ENCODE results near the gene SYNCRIP.
A peak's percentile ranks its signal among the peaks of the same experiment; 100 is the strongest.
"Not testable (repeated sequence)": the region's sequence is repeated elsewhere in the genome, so short reads cannot be mapped to it uniquely, and the experiment has no call there.

The SYNCRIP gene

DNA sequence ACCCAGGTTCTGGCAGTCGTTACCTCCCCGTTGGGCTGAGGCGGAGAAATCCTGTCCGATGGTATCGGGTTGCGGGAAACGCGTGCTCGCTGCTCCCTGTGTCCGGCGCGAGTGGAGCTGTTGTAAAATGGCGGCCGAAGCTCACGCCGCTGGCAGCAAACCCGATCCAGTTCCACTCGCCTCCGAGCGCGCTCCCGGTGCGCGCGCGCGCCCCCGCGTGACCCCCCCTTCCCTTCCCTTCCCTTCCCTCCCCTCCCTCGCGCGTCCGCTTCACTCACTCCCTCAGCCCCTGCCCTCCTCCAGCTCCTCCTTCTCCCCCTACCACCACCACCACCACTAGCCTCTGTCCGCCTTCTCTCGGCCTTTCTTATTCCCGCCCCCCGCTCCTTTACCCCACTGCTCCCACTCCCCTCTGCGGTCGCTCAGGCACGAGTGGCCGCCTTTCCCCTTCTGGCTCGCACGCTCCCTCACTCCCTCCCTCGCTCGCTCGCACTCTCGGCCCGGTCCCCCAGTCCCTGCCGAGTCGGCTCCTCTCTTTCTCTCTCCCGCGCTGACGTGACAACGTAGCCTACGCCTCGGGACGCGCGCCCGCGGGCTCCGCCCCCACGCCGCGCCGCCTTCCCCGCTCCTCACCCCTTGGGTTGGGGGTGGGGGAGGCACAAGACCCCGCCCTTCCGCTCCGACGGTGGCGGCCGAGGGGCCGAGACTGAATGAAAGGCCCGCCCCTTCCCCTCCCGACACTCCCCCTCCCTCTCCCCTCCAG is at the start of gene SYNCRIP:
SYNCRIP (minus strand) TSS at position 113 of the 763 bp plus-strand sequence. CDS start 1,447 bp downstream, outside the sequence.
- peak; percentile 97 for DNase-seq (ENCODE audit: low read depth)

- no peak for DNase-seq (ENCODE audit: low read depth)
These were observed 48.8 kb upstream of the SYNCRIP start for GRCh38 chr6:85691478-85691877.

DNA sequence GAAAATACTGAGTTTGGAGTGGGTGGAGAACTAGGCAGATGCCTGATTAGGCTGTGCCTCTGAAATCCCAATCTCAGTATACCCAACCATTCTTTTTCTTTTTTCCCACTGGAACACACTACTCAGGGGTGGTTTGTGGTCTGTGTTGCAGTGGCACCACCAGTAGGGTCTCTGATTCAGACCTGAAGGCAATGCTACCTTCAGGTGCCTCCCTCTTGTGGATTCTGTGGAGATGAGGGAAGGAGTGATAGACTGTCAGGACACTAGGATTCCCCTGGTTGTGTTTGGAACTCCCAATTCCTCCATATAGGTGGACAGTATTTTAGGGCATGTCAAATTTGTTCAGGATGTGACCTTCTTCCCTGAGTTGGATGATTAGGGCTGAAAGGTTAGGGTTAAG is 47.4 kb upstream of the SYNCRIP start:
- no peak for DNase-seq (ENCODE audit: low read depth)

- DNase-seq (ENCODE audit: low read depth) = no peak
These were observed 43.0 kb upstream of the SYNCRIP start for GRCh38 chr6:85685713-85686112.

DNA sequence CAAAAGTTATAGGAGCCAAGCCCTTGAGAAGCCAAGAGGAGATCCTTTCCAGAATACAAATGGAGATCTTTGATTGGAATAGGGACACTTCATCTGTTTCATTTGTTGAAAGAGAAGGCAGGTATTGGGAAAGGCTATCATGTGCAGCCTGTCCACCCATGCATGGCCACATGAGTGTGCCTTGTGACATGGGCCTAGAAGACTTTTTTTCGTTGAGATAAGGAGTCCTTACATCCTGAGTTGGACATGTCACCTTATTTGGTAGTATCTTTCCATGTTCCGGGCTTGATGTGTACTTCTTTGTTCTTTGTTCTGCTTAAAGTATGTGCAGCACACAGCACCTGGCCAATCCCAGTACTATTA is 42.1 kb upstream of the SYNCRIP start:
- DNase-seq (ENCODE audit: low read depth) = no peak

- no peak for DNase-seq (ENCODE audit: low read depth)
These were observed 41.6 kb upstream of the SYNCRIP start for GRCh38 chr6:85684133-85684808.

- not testable (repeated sequence) for DNase-seq (ENCODE audit: low read depth)
These were observed 39.2 kb upstream of the SYNCRIP start for GRCh38 chr6:85681899-85682298.

- no peak for DNase-seq (ENCODE audit: low read depth)
These were observed 37.7 kb upstream of the SYNCRIP start for GRCh38 chr6:85680388-85680787.

GRCh38 chr6:85679445-85680123 is 36.9 kb upstream of the SYNCRIP start:
- no peak for DNase-seq (ENCODE audit: low read depth)

- peak; percentile 93 for DNase-seq (ENCODE audit: low read depth)
These were observed 36.1 kb upstream of the SYNCRIP start for GRCh38 chr6:85678602-85679444.

DNA sequence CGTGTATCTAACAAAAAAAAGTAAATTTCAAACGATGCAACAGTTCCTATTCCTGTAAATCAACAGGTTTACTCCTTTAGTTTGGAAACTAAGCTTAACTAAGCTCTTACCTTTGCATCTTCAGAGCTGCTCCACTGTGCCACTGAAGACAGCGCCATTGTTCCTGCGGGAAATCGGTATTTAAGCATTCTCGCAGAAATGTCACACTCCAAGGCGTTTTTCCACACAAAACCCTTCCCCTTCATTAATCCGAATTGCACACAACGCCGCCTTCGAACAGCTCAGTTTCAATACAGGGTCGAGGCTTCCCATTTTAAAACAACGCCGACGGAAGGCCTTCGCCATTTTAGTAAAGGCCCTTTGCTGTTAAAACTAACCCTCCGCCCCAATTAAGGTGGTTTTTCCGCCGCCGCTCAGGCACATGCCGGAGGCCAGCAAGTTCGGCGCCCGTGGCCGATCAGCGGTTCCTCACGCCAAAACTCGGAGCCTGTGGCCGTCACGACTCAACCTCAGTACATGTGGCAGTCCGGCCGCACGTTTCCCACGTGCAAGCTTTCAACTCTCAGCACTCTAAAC is 35.4 kb upstream of the SYNCRIP start:
- no peak for DNase-seq (ENCODE audit: low read depth)

DNA sequence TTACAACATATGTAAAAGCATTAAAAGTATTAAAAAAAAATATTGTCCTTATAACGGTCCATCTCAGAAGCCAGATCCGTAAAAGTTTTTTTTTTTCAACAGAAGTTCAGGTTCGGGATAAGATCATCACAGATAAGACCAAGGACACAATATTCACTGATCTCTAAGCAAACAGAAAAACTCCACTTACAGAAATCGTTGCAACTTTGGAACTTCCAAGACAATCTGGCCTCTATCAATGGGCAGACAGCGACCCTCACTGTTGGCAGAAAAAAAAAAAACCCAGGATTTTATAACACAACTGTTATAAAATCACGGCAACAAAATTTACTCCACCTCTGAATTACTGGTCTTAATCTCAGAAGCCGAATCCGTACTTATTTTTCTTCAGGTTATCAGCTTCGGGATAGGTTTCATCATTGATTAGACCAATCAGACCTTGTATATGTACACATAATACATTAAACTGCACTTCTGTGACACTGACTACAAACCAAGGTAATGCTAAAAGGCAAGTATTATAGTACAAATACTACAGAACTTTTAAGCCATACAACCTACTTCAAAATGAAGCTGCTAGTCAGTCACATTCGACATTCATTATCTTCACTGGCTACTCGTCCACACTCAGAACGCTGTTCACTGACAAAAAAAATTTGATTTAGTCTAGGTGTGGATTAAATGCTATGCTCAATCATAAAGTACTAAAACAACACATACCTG is 34.7 kb upstream of the SYNCRIP start:
- DNase-seq (ENCODE audit: low read depth) = no peak

DNA sequence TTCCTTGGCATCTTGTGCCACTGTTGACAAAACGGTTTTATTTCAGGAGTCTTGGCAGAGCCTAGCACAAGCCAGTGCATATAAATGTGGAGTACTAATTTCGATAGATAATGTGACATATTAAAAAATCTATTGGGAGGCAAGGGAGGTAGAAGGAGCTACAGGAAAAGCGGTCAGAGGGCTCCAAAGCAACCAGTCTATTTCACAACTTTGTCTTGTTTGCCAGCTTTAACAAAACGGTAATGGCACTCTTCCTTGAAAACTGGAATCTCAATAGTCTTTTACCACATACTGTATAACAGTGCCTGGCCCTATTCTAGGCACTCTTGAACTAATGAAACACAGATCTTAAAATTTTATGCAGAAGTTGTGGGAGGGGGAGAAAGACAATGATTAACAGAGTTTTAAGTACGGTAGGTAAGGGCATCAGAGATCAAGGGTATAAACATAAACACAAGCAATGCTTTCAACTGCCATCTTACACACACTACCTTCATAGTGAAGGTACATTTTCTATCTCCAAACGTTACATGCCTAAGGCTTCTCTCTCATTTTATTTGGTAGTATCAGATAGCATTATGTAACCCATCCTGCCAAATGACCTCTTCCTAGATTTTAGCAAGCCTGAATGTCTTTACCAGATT is 33.5 kb upstream of the SYNCRIP start:
- no peak for DNase-seq (ENCODE audit: low read depth)

GRCh38 chr6:85675030-85675819 is 32.5 kb upstream of the SYNCRIP start:
- no peak for DNase-seq (ENCODE audit: low read depth)

DNA sequence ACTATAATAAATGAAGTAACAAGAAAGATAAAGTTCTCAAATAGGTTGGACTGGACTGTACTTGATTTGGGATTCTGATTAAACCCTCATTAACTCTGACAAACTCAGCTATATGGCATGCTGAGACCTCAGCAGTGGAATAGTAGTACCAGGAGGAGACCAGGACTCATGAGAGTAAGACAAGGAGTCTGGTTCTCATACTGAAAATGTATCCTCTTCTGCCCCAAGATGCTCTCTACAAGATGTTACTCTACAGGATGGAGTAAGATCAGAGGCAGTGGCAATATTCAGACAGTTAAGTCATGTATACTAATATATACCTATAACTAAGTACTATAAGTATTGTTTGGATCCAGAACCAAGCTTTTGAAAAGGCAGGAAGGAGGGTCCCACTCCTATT is 31.9 kb upstream of the SYNCRIP start:
- DNase-seq (ENCODE audit: low read depth) = no peak

DNA sequence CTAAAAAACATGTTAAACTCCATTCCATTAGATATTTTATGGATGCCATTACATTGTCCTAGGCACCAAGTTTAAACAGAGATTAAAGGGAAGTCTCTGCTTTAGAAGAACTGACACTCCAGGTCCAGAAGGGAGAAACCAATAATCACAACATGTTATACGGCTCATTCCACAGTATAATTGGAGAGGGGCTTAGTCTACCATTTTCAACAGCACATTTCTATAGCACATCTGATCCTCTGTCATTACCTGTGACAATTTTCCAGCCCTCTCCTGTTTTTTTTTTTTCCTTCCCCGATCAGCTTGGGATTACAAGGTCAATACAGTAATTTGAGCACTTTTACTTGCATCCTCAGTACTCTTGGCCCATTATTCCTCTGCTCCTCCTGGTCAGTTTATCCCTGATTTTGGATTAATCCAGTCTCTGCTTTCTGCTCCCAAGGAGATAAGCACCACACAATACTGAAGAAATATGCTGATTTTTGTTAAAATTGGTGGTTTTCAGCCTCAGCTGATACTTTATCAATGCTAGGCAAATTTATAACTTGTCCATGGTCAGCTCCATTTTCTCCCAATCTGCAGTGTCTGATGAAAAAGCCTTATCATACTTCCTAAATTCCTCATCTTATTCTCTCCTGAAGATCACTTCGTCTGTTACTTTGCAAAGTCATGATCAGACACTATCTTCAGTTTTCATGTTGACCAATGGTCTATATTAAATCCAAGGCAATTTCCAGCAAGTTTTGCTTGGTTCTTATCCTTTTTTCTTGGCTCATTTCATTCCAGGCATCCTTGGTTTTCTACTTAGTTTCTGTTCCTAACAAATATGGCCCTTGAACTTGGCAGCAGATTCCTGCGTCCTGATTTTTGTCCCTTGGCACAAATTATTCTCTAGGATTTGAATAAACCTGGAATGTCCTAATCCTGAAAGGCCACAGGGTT is 30.8 kb upstream of the SYNCRIP start:
- no peak for DNase-seq (ENCODE audit: low read depth)

- no peak for DNase-seq (ENCODE audit: low read depth)
These were observed 29.9 kb upstream of the SYNCRIP start for GRCh38 chr6:85672623-85673022.

- no peak for DNase-seq (ENCODE audit: low read depth)
These were observed 29.4 kb upstream of the SYNCRIP start for GRCh38 chr6:85672050-85672449.

DNA sequence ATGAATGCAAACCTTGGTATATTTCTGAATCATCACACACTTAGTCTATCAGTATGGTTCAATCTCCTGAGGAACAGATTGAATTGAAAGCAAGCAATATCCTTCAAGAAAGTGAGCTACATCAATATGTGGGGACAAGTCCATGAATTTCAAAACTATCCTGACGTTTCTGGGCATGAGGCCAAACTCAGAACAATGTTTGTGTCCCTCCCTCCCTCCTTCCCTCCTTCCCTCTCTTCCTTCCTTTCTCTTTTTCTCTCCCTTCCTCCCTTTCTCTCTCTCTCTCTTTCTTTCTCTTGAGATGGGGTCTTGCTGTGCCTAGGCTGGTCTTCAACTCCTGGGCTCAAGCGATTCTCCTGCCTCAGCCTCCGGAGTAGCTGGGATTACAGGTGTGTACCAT is 27.9 kb upstream of the SYNCRIP start:
- no peak for DNase-seq (ENCODE audit: low read depth)

Data from stimulated activated CD8-positive, alpha-beta memory T cell treated with anti-CD3 and anti-CD28 coated beads, Interleukin-4, amount 100 ng/mL, for 24 hours (primary cell).